Activated CD4-positive, alpha-beta T cell treated with anti-CD3 and anti-CD28 coated beads, Interleukin-2, amount 10 ng/mL, durations not matched to agents 7 days and 5 days (primary cell): ENCODE results near the gene PYROXD2. TPM values are rescaled to one million over a fixed set of nuclear protein-coding genes. Genes with fewer than 3 reads are reported as not detected.
A peak's percentile ranks its signal among the peaks of the same experiment; 100 is the strongest.

ENCODE experiments used
- CTCF ChIA-PET: fragments of 350-600 bp; sonication (Branson Sonifier 250); formaldehyde crosslinking; loops from one replicate; lab custom pipeline; 2021; ENCODE audit warnings: antibody characterized with exemption; lab: Charles Lee
- POLR2A ChIA-PET: fragments of 350-600 bp; sonication (Branson Sonifier 250); formaldehyde crosslinking; loops from one replicate; lab custom pipeline; 2021; ENCODE audit warnings: antibody characterized with exemption; lab: Charles Lee
- DNase-seq: peaks from one replicate; pipeline ENCODE4 v3.0.0-alpha.2; 2020
- H3K27ac Mint-ChIP-seq: one replicate; pipeline ENCODE4 v1.8.0; 2021; ENCODE audit warnings: mild to moderate bottlenecking, moderate library complexity, mixed read lengths
- H3K27me3 Mint-ChIP-seq: one replicate; pipeline ENCODE4 v1.8.0; 2021; ENCODE audit warnings: mixed read lengths
- H3K36me3 Mint-ChIP-seq: one replicate; pipeline ENCODE4 v1.8.0; 2021; ENCODE audit warnings: low read depth, mixed read lengths
- H3K4me1 Mint-ChIP-seq: one replicate; pipeline ENCODE4 v1.8.0; 2021; ENCODE audit warnings: mixed read lengths
- H3K4me3 Mint-ChIP-seq: one replicate; pipeline ENCODE4 v1.8.0; 2021; ENCODE audit warnings: mild to moderate bottlenecking, moderate library complexity, mixed read lengths
- H3K9me3 Mint-ChIP-seq: one replicate; pipeline ENCODE4 v1.8.0; 2021; ENCODE audit warnings: mixed read lengths
- microRNA-seq: library from miRNA; unstranded; fragments of <30 nt; microRNA quantifications from one replicate; pipeline ENCODE4 v1.2.0, GENCODE V29; 2021; ENCODE audit warnings: borderline microRNAs expressed, borderline replicate concordance
- total RNA-seq, 2 experiments: library from RNA; stranded (reverse); gene quantifications; one replicate each; pipeline ENCODE4 v1.2.3, GENCODE V29; 2021

Gene PYROXD2
- total RNA-seq, 2 experiments from 2014 or later, result 6.2 to 10.0 TPM

- H3K4me1 Mint-ChIP-seq, result peaks cover 11% of the 10 kb centered on the region
- CTCF ChIA-PET, result interaction anchor here (0.7 kb wide), 1 partner anchor 586 kb away, joined by 3 read pairs; no protein-coding TSS in a partner anchor
- DNase-seq, result no peak
- H3K9me3 Mint-ChIP-seq, result no peaks in the 10 kb centered on the region
- H3K27me3 Mint-ChIP-seq, result peaks cover 10% of the 10 kb centered on the region
- H3K4me3 Mint-ChIP-seq, result no peak overlapping the region
- POLR2A ChIA-PET, result no interaction called here
- H3K36me3 Mint-ChIP-seq, result no peaks in the 10 kb centered on the region
- H3K27ac Mint-ChIP-seq, result no peak overlapping the region
Observed at GRCh38 chr10:98338896-98339295, 76.1 kb downstream of the PYROXD2 start.

GRCh38 chr10:98338318-98338717 lies 76.7 kb downstream of the PYROXD2 start:
- no peak for DNase-seq
- no peaks in the 10 kb centered on the region for H3K36me3 Mint-ChIP-seq
- ChIA-PET CTCF (interaction anchor here (0.7 kb wide), 1 partner anchor 585 kb away, joined by 3 read pairs; no protein-coding TSS in a partner anchor), POLR2A (no interaction called here)
- no peak overlapping the region for H3K27ac Mint-ChIP-seq
- H3K4me1 Mint-ChIP-seq, result peaks cover 11% of the 10 kb centered on the region
- peaks cover 13% of the 10 kb centered on the region for H3K27me3 Mint-ChIP-seq
- H3K4me3 Mint-ChIP-seq, result no peak overlapping the region
- H3K9me3 Mint-ChIP-seq, result no peaks in the 10 kb centered on the region

- H3K4me3 Mint-ChIP-seq, result no peak overlapping the region
- no peaks in the 10 kb centered on the region for H3K36me3 Mint-ChIP-seq
- no peak overlapping the region for H3K27ac Mint-ChIP-seq
- no peaks in the 10 kb centered on the region for H3K9me3 Mint-ChIP-seq
- POLR2A ChIA-PET, result no interaction called here
- H3K4me1 Mint-ChIP-seq, result peaks cover 11% of the 10 kb centered on the region
- DNase-seq, result no peak
- H3K27me3 Mint-ChIP-seq, result peaks cover 13% of the 10 kb centered on the region
- CTCF ChIA-PET, result no interaction called here
Observed at GRCh38 chr10:98337484-98337883, 77.5 kb downstream of the PYROXD2 start.

Small RNA genes lying within 50 kb of the gene (microRNA-seq; reads per million reads assigned to microRNA genes)
- gene MIR1287 (19.6 reads per million, percentile 49 among the genes with 10 or more reads in this experiment), gene MIR4685 (1.3 reads per million)

Other genes with a start within 250 kb of the PYROXD2 start
- not detected for gene LOXL4, start 147.0 kb downstream of the PYROXD2 start, total RNA-seq
- gene HPS1, start 31.8 kb upstream of the PYROXD2 start, total RNA-seq, result 100 to 1,000 TPM in 1 of 2 experiments, 10 to 100 TPM in 1; 95.5 to 102 TPM